Measurements from ENCODE around the gene FHL3. TPM values are rescaled to one million over a fixed set of nuclear protein-coding genes. Genes with fewer than 3 reads are reported as not detected.

FHL3 gene
- total and polyA plus RNA-seq, 2 of the 4 experiments (the other 2 are of a cell fraction): 11.5 to 27.1 TPM

DNA sequence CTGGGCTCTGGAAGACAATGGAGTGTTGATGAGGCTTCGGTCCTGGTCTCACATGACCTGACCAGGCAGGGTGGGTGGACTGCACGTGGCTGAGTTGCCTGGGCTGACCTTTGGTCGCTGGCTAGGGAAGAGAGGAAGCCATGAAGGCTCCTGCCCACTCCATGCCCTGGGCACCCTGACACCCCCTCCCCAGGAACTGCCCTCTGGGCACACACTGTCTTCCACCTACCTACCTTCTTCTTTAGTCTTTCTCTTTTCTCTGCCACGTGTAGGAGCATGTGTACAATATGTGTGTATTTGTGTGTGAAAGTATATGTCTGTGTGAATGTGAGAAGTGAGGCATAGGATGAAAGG lies 26.2 kb upstream of the FHL3 start:
- Histone ChIP-seq H3K4me2 (ENCODE audit: low read depth, low read length) (no peak overlapping the region), H3K79me1 (ENCODE audit: low read depth in 1 of 2, low read length in 2 of 2) (no peaks in the 10 kb centered on the region), H2AK5ac (ENCODE audit: low read depth, low read length) (no peak overlapping the region), H3K36me3 (ENCODE audit: control insufficient read depth, insufficient read depth, low read length) (peaks cover 1% of the 10 kb centered on the region; the same call in 1 of the 2 replicates), H3K4me1 (ENCODE audit: control insufficient read depth, insufficient read depth, low read length) (peaks cover 18% of the 10 kb centered on the region; the same call in 1 of the 2 replicates), H3K56ac (ENCODE audit: extremely low read depth, insufficient read depth, low read length) (no peak overlapping the region), H4K8ac (ENCODE audit: low read depth in 2 of 2, low read length in 2 of 2) (no peak overlapping the region), H3K4me3 (ENCODE audit: insufficient read depth, low read depth, low read length) (no peak overlapping the region), H2AFZ (replicated peaks; ENCODE audit: low read length, poor library complexity) (no peak overlapping the region), H2AK9ac (replicated peaks; ENCODE audit: low read depth, low read length, poor library complexity) (no peak overlapping the region), H3K9me3 (ENCODE audit: control insufficient read depth, insufficient read depth, low read length) (no peaks in the 10 kb centered on the region), H2BK20ac (ENCODE audit: low read depth, low read length) (no peak overlapping the region), H3K27ac (ENCODE audit: insufficient read depth, low read length) (no peak overlapping the region), H2BK120ac (ENCODE audit: low read depth, low read length) (no peak overlapping the region), H2BK5ac (ENCODE audit: low read depth, low read length, poor library complexity, severe bottlenecking) (no peak overlapping the region), H3K4ac (ENCODE audit: low read depth, low read length) (no peak overlapping the region; the same call in 1 of the 2 replicates), H4K5ac (ENCODE audit: low read depth, low read length) (no peak overlapping the region), H4K91ac (ENCODE audit: insufficient read depth, low read depth, low read length) (no peak overlapping the region), H3K9me1 (ENCODE audit: insufficient read depth, low read length) (no peaks in the 10 kb centered on the region), H3K23ac (ENCODE audit: low read depth, low read length) (no peak overlapping the region), H3K27me3 (ENCODE audit: control insufficient read depth, insufficient read depth, low read length) (peaks cover 3% of the 10 kb centered on the region; the same call in 1 of the 2 replicates), H4K20me1 (ENCODE audit: insufficient read depth, low read length) (no peaks in the 10 kb centered on the region), H3K9ac (ENCODE audit: low read depth, low read length) (no peak overlapping the region), H3K18ac (ENCODE audit: low read depth, low read length) (no peak overlapping the region), H2BK15ac (ENCODE audit: low read depth, low read length) (no peak overlapping the region), H3K14ac (replicated peaks; ENCODE audit: low read depth, low read length) (no peak overlapping the region)
- dilution Hi-C loops (cut with HindIII; ENCODE audit: low sequenced_read_pairs, unreplicated experiment): no loop called here
- ATAC-seq (ENCODE audit: low read depth) (no peak), DNase-seq (no peak)
- in situ Hi-C loops (cut with MboI; ENCODE audit: low sequenced_read_pairs): no loop called here
- no TSS peak for BruUV-seq (replicated peaks)
- intact Hi-C loops (cut with micrococcal nuclease): loop anchor here (10.0 kb wide), 1 partner anchor 443 kb away; no protein-coding TSS in a partner anchor
- ChIA-PET CTCF (no interaction called here), POLR2A (ENCODE audit: unreplicated experiment) (no interaction called here)
- no CpG with 5 or more reads among the region's 4 CpGs for WGBS, 2 experiments (ENCODE audit: extremely low coverage in 2 of 2, insufficient read length in 1 of 2)
- TF ChIP-seq RCOR1 (IDR thresholded peaks at IDR 0.05; ENCODE audit: insufficient replicate concordance, low read length): no peak
- TF ChIP-seq MXI1 (IDR thresholded peaks at IDR 0.05; ENCODE audit: borderline replicate concordance, low read depth, low read length): no peak
- TF ChIP-seq, protein P1, sequence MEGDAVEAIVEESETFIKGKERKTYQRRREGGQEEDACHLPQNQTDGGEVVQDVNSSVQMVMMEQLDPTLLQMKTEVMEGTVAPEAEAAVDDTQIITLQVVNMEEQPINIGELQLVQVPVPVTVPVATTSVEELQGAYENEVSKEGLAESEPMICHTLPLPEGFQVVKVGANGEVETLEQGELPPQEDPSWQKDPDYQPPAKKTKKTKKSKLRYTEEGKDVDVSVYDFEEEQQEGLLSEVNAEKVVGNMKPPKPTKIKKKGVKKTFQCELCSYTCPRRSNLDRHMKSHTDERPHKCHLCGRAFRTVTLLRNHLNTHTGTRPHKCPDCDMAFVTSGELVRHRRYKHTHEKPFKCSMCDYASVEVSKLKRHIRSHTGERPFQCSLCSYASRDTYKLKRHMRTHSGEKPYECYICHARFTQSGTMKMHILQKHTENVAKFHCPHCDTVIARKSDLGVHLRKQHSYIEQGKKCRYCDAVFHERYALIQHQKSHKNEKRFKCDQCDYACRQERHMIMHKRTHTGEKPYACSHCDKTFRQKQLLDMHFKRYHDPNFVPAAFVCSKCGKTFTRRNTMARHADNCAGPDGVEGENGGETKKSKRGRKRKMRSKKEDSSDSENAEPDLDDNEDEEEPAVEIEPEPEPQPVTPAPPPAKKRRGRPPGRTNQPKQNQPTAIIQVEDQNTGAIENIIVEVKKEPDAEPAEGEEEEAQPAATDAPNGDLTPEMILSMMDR (conservative IDR thresholded peaks at IDR 0.05; ENCODE audit: low read depth, low read length): no peak
- no peak for TF ChIP-seq BHLHE40 (IDR thresholded peaks at IDR 0.05; ENCODE audit: low read depth, low read length)
- TF ChIP-seq CHD1 (IDR thresholded peaks at IDR 0.05; ENCODE audit: low read depth, low read length): no peak
- no peak for TF ChIP-seq FOS (IDR thresholded peaks at IDR 0.05; ENCODE audit: low read depth, low read length)
- no peak for TF ChIP-seq CEBPB (IDR thresholded peaks at IDR 0.05; ENCODE audit: low read depth, low read length)
- TF ChIP-seq, protein P2, sequence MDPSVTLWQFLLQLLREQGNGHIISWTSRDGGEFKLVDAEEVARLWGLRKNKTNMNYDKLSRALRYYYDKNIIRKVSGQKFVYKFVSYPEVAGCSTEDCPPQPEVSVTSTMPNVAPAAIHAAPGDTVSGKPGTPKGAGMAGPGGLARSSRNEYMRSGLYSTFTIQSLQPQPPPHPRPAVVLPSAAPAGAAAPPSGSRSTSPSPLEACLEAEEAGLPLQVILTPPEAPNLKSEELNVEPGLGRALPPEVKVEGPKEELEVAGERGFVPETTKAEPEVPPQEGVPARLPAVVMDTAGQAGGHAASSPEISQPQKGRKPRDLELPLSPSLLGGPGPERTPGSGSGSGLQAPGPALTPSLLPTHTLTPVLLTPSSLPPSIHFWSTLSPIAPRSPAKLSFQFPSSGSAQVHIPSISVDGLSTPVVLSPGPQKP (IDR thresholded peaks at IDR 0.05; ENCODE audit: borderline replicate concordance, low read depth, low read length): no peak
- no peak for TF ChIP-seq SMC3 (IDR thresholded peaks at IDR 0.05; ENCODE audit: low read depth, low read length)
- no peak for TF ChIP-seq MAFK (IDR thresholded peaks at IDR 0.05; ENCODE audit: low read depth, low read length)
- TF ChIP-seq MAZ (IDR thresholded peaks at IDR 0.05; ENCODE audit: borderline replicate concordance, low read depth, low read length): no peak
- no peak for TF ChIP-seq POLR2A (IDR thresholded peaks at IDR 0.05; ENCODE audit: low read depth, low read length)
- TF ChIP-seq, protein P3, sequence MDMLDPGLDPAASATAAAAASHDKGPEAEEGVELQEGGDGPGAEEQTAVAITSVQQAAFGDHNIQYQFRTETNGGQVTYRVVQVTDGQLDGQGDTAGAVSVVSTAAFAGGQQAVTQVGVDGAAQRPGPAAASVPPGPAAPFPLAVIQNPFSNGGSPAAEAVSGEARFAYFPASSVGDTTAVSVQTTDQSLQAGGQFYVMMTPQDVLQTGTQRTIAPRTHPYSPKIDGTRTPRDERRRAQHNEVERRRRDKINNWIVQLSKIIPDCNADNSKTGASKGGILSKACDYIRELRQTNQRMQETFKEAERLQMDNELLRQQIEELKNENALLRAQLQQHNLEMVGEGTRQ (IDR thresholded peaks at IDR 0.05; ENCODE audit: low read depth, low read length): no peak
- TF ChIP-seq RFX5 (IDR thresholded peaks at IDR 0.05; ENCODE audit: low read depth, low read length): no peak

Measured in IMR-90 (cell line).